GM19240 (cell line): ENCODE results near the gene ELMOD1.
"Not testable (repeated sequence)": the region's sequence is repeated elsewhere in the genome, so short reads cannot be mapped to it uniquely, and the experiment has no call there.

Experiments
- DNase-seq: peaks from one replicate; pipeline ENCODE4 v3.0.0; 2011; ENCODE audit warnings: low spot score; ENCODE audit not compliant: insufficient read length

The ELMOD1 gene

GRCh38 chr11:107590460-107591377 is at the start of gene ELMOD1:
ELMOD1 (plus strand) TSS chr11:107591147; CDS start chr11:107618190, 27,043 bp downstream.
- DNase-seq: no peak

GRCh38 chr11:107545101-107545514 is 45.8 kb upstream of the ELMOD1 start:
- no peak for DNase-seq

DNA sequence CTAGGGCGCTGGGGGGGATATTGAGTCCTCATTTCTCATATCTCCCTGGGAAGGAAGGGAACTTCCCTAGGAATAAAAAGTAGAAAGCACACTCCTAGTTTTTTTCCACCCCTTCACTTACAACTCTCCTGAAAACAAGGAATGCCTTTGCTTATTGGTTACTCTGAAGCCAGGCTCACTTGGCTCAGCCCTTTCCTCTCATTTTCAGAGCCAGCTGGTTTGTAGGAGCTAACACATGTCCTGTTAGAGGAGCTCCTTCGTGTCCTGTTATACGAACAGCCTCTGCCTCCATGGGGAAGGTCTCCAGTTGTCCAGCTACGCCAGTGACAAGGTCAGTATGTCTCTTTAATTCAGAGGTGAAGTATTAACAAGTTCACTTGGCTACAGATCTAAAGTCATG is 43.0 kb upstream of the ELMOD1 start:
- DNase-seq: no peak

DNA sequence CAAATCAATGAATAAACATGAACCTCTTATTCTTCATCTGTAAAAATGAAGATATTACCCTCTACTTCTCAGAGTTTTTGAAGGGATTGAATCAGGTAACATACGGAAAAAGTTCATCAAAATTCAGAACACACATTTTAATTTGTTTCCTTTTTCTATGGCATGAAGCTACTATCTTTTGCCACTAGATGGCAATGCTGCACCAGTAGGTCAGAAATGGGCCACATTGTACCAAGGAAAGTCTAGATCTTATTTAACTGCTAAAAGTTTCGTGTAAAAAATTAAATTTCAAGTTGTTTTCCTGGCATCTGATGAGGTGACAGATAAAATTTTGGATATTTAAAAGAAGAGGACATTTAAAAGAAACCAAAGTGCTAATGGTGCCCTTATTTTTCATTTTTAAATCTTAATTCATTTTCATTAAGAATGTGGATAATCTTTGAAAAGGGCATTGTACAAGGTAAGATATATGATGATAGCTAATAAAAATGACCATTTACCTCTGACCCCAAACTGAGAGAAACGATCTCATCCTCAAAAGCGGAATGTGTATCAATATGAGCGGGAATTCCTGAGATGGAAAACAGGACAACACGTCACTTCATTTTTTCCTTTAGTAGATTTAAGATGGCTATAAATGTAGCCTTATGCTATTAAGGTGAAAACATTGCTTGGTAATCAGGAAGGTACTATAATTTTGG is 41.5 kb upstream of the ELMOD1 start:
- DNase-seq: no peak

DNA sequence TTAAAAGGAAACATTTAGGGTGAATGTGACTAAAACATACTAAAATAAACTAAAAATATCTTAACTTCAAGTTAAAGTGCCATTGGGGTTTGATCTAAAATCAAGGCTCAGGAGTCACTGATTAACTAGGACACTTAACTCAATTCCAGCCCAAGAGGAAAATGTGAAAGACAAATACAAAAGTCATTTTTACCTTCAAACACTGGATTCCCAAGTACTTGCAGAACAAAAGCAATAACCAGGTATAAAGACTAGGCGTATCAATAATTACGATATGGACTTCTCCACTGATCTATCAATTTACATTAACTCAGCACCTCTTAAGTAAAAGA is 41.0 kb upstream of the ELMOD1 start:
- DNase-seq: no peak

DNA sequence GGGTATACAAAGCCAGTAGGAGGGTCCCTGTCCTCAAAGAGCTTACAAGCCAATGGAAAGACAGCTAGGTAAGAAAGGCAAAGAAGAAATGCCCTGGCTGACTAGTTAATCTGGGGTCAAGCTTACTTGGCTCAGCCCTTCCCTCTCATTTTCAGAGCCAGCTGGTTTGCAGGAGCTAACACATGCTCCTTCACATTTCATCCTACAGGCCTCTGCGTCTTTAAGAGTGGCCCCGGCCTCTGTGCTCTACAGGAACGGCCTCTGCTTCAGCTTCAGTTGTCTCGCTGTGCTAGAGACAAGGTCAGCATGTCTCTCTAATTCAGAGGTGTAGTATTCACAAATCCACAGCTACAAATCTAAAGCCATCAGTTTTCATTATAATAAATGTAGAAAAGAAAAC is 40.6 kb upstream of the ELMOD1 start:
- no peak for DNase-seq

GRCh38 chr11:107561688-107562087 is 29.3 kb upstream of the ELMOD1 start:
- no peak for DNase-seq

- no peak for DNase-seq
Observed at GRCh38 chr11:107562647-107563208, 28.2 kb upstream of the ELMOD1 start.

DNA sequence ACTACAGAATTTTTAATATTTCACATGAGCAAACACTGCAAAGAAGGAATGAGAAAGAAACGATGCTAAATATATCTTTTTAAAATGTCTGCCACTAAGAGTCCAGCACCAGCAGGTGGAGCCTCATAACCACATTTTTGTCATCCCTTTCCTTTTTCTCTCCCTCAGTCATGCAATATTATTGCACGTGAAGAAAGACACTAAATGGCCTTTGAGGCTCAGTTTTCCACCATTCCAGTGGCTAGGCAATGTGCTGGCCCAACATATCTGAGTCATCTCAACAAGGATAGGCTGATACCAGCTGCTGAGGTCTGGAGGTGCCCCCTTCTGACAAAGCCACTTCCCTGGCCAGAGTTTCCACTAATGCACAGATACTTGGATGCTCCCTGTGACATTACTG is 27.2 kb upstream of the ELMOD1 start:
- no peak for DNase-seq

GRCh38 chr11:107564877-107565218 is 26.1 kb upstream of the ELMOD1 start:
- DNase-seq: no peak

DNA sequence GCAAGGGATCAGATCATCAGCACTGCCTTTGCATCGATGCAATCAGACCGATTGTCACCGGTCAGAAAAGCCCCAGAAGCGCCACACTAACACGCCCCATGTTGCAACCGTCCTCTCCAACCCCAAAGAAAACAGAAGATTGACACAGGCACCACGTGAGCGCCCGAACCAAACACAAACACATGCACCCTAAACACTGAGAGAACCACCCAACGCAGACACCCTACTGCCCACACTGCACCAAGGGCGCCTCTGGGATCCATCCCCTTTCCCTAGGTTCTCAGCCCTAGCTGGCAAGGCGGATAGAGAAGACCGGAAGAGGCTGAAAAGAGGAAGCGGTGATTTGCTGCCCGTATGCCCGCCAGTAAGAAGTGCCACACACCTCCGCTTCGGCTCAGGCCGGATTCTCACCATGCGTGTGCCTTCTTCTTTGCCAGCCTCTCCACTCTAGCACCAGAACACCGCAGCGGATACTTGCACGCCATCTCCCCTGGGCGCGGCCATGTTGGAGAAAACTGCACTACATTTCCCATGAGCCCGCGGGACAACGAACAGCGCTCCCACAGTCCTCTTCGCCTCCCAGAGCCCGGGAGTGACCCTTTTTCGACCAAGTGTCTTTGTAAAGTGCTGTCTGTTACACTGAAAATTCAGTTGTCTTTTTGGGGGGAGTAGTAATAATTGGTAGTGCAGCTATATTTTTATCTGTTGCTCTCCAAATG is 25.6 kb upstream of the ELMOD1 start, which contains the start of gene ALKBH8:
Gene ALKBH8 (minus strand): TSS at position 517 of the 719 bp plus-strand sequence. CDS start 4,842 bp downstream, outside the sequence.
- DNase-seq: peak; percentile 31

DNA sequence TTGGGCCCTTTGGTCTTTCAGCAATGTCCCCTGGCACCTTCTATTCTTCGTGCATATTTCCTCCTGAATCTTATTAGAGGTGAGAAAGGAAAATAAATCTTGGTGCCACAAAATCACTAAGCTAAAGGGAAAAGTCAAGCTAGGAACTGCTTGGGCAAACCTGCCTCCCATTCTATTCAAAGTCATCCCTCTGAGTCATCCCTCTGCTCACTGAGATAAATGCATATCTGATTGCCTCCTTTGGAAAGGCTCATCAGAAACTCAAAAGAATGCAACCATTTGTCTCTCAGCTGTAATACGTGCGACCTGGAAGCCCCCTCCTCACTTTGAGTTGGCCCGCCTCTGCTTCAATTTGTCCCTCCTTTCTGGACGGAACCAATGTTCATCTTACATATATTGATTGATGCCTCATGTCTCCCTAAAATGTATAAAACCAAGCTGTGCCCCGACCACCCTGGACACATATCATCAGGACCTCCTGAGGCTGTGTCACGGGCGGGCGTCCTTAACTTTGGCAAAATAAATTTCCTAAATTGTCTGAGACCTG is 24.9 kb upstream of the ELMOD1 start:
- not testable (repeated sequence) for DNase-seq

DNA sequence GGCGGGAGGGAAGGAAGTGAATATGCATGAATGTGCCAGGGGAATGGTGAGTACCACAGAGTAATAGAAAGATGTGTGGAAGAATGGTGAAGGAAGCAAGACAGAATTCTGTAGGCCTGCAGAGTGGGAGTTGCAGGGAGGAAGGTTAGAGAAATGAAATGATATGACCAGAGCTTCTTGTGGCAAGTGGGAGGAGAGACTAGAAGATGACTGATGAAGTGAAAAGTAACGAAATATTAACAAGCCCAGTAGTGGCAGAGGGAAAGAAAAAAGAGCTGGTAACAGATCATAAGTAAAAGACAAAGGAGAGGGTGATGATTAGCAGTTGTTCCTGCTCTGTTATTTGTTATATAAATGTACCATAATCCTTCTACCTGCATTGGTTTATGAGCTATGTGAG is 24.4 kb upstream of the ELMOD1 start:
- DNase-seq: no peak

DNA sequence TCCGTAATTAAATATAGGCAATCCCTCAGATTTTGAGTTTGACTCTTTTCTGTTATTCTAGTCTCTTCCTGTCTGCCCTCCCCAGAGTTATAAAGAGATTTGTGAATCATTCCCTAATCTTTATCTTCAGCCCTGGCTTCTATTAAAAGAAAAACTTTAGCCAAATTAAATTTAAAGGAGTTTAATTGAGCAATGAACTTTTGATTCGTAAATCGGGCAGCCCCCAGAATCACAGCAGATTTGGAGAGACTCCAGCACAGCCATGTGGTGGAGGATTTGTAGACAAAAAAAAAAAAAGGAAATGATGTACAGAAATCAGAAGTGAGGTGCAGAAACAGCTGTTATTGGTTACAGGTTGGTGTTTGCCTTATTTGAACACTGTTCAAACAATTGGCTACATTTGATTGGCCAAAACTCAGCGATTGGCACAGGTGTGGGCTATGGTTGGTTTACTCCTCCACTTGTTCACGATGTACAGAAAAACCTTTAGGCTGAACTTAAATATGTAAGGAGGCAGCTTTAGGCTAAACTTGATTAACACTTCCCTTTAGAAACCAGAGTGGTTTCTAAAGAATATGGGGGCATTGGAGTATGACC is 23.1 kb upstream of the ELMOD1 start:
- DNase-seq: no peak

DNA sequence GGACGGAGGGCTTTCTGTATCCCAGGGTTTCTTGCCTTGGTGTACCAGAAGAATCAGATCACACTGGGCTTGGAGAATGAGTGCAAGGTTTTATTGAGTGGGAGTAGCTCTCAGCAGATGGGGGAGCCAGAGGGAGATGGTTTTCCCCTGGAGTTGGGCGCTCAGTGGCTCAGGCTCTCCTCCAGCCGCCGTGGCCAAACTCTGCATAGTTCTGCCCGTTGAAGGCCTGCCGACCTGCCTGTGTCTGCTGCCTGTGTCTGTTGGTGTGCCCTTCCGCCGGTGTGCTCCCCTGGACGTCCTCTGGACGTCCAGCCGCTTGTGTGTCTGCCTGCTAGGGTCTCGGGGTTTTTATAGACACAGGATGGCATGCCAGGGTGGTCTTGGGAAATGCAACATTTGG is 20.9 kb upstream of the ELMOD1 start:
- no peak for DNase-seq

- no peak for DNase-seq
Observed at GRCh38 chr11:107573438-107573837, 17.5 kb upstream of the ELMOD1 start.

DNA sequence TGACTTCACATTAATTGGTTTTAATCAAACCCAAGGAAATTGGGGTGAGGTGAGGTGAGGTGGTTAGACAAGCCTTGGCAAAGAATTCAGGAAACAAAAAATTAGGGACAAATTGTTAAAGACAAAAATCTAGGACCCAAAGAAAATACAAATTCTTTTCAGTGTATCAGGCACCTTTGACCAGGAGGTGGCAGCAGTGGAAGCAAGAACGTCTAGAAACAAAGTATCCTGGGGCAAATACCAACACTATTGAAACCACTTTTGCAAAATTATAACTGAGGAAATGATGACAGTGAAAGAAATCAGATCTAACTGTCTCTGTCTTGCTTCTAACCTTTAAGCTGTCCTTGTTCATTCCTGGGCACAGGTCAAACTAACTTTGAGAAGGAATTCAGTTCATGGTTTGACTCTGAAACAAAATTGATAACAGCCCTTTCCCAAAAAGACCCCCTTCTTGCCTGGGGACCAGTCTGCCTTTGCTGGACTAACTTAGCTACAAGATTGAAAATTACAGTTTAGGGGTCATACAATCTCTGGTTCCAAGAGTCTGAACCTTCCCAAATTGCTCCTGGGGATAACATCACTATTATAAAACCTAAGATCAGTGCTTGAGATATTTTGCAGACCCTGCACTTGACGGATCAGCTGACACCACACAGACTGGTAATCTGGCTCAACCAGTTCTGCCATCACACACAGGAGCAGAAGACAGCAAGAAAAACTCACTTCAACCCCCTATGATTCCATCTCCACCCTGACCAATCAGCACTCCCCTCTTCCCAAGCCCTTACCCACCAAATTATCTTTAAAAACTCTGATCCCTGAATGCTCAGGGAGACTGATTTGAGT is 14.2 kb upstream of the ELMOD1 start:
- not testable (repeated sequence) for DNase-seq

GRCh38 chr11:107577346-107577711 is 13.6 kb upstream of the ELMOD1 start:
- no peak for DNase-seq

DNA sequence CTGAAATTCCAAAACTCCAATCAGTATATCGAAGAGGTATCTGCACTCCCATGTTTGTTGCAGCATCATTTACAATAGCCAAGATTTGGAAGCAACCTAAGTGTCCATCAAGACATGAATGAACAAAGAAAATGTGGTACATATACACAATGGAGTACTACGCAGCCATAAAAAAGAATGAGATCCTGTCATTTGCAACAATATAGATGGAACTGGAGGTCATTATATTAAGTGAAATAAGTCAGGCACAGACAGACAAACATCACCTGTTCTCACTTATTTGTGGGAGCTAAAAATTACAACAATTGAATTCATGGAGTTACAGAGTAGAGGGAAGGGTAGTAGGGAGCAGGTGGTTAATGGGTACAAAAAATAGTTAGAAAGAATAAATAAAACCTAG is 11.8 kb upstream of the ELMOD1 start:
- DNase-seq: not testable (repeated sequence)

DNA sequence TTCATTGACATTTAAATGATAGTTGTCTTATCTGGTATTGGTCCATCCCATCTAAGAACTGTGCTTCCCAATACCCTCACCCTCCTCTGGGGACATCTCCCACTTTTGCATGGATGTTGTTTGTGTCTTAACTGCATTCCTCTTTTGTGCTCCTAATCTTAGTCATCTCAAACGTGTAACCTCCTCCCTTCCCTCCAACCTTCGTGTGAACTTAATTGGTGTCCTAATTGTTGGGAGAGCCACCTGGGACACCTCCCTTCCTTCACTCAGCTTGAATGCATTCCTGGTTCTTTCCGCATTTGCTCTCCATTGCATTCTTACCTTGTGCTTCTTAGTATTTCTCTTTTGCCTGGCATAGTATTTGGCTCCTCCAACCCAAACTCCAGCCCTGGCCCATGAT is 9.8 kb upstream of the ELMOD1 start:
- no peak for DNase-seq
